HG02943 (cell line): Measurements from ENCODE around the gene CEP78.
A peak's percentile ranks its signal among the peaks of the same experiment; 100 is the strongest.
"Not testable (repeated sequence)": the region's sequence is repeated elsewhere in the genome, so short reads cannot be mapped to it uniquely, and the experiment has no call there.

Experiments
- ATAC-seq: cut with Tn5 transposase; IDR thresholded peaks from one replicate; pipeline ENCODE4 v1.9.1; 2021; ENCODE audit warnings: mild to moderate bottlenecking, low read depth, moderate library complexity; ENCODE audit not compliant: unreplicated experiment

The CEP78 gene, protein sequence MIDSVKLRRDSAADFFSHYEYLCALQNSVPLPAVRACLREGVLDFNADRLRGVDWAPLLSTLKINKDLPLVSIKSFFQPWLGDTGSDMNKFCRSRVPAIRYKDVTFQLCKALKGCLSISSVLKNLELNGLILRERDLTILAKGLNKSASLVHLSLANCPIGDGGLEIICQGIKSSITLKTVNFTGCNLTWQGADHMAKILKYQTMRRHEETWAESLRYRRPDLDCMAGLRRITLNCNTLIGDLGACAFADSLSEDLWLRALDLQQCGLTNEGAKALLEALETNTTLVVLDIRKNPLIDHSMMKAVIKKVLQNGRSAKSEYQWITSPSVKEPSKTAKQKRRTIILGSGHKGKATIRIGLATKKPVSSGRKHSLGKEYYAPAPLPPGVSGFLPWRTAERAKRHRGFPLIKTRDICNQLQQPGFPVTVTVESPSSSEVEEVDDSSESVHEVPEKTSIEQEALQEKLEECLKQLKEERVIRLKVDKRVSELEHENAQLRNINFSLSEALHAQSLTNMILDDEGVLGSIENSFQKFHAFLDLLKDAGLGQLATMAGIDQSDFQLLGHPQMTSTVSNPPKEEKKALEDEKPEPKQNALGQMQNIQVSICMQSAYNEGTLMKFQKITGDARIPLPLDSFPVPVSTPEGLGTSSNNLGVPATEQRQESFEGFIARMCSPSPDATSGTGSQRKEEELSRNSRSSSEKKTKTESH

DNA sequence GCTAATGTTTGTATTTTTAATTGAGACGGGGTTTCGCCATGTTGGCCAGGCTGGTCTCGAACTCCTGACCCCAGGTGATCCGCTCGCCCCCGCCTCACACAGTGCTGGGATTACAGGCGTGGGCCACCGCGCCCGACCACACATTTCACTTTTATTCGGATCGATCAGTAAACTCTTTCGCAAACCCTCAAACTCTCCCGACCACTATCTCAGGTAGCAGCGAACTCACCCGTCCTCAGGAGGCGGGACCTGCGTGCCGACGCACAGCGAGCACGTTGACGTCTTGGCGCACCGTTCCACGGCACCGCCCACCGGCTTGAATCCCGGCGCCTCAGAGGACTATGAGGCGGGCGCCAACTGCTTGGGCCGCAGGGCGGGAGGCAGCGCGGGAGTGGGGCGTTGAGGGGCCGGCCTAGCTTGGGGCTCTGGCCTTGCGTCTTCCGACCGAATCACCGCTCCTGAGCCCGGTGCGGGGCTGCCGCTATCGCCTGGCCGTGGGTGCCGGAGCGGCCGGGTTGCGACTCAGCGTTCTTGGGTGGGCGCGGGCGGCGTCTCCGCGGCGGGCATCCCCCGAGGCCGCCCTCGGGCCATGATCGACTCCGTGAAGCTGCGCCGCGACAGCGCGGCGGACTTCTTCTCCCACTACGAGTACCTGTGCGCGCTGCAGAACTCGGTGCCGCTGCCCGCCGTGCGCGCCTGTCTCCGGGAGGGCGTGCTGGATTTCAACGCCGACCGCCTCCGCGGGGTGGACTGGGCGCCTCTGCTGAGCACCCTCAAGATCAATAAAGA is at the start of gene CEP78:
Gene CEP78 (plus strand): TSS at position 314 of the 789 bp plus-strand sequence. CDS start 276 bp downstream, at position 590.
- peak; percentile 98 for ATAC-seq

DNA sequence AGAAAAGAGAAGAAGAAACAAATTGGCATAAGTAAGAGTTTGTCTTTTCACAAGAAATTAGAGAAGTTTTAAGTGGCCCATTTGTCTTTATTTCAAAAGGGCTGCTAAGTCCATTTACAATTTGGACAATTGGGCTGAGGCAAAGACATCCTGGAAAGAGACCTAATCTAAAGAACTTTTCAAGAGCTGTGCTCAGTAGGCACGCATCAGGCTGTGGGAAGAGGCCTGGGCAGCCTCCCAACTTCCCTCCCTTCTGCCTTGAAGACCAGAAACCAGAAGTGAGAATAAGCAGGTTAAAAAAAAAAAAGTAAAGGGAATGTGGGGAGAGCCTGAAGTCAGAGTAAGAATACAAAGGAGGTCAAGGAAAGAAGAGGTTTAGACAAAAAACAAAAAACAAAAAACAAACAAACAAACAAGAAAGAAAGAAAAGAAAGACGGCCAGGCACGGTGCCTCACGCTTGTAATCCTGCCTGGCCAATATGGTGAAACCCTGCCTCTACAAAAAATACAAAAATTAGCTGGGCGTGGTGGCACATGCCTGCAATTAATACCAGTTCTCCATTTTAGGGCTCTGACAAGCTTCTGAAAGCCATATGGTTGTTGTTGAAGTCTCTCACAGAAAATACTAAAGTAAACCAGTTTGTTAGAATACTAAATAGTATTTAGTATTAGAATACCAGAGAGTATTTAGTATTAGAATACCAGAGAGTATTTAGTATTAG is 48.0 kb upstream of the CEP78 start:
- no peak for ATAC-seq

DNA sequence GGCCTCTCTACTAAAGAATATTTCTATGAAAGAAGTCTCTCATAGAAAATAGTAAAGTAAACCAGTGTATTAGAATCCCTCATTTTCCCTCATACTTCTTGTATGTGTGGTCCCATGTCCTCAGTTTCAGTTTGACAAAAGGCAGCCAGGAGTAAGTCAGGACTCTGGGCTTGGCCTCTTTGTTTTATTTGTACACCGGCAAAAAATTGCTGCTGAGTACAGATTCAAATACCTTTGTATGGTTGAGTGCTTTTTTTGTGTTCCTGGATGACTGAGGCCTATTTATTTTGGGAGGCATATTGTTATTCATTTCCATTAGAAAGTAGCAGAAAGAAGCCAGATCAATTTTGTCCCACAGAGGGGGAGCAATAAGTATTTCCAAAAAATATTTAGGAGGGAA is 47.3 kb upstream of the CEP78 start:
- no peak for ATAC-seq

DNA sequence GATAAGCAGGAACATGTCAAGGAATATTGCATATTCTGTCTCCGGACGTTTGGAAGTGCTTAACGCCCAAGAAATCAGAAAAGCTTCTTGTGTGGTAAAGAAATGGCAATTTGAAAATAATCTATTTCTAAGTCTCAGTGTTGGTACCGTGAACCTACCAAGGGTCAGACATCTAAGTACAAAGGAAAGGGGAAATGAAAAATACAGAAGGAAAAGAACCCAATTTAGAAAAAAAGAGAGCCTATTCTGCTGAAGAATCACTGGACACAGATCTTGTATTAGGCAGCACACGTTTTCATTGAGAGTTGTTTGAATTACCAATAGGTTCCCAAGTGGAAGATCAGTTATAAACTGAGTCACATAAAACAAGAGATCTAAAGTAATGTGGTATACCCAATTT is 46.9 kb upstream of the CEP78 start:
- no peak for ATAC-seq

DNA sequence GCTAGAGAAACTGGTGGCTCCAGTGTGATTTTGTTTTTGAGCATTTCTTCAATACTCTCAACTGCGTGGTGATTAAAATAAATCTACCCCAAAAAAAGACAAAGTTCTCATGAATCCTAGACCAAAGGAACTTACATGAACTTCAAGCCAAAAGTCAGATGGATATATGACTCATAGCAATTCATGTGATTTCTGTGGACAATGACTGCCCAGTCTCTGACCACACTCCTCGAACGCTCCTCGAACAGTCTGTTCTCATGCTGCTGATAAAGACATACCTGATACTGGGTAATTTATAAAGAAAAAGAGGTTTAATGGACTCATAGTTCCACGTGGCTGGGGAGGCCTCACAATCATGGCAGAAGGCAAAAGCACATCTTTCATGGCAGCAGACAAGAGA is 46.4 kb upstream of the CEP78 start:
- ATAC-seq: no peak

DNA sequence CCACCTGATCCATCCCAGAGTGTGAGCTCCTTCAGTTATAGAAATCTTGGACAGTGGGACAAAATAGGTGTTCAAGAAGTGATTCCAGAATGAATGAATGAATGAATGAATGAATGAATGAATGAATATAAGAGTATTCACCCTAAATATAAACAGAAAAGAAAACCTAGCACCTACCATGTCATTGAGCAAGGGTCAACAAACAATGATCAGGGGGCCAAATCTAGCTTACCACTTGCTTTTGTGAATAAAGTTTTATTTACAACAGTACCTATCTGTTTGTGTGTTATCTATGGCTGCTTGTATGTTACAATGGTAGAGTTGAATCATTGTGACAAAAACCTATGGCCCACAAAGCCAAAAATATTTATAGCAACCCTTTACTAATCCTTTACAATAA is 43.9 kb upstream of the CEP78 start:
- no peak for ATAC-seq

DNA sequence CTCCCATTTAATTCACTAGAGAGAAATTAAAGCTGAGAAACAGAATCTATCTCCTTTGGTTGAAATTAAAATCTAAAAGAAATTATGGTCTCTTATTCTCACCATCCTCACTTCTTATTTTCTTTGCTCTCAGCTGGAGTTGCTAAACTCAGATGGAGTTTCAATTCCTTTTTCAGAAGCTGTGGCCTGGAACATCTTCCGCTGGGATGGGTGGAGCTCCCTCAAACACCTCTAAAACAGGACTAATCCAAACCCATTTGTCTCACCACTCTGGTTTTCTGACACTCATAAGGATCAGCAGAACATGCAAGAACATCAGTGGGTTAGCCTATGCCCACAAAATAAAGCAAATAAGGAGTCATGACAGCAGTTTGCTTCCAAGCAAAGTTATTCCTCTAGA is 39.6 kb upstream of the CEP78 start:
- ATAC-seq: no peak

DNA sequence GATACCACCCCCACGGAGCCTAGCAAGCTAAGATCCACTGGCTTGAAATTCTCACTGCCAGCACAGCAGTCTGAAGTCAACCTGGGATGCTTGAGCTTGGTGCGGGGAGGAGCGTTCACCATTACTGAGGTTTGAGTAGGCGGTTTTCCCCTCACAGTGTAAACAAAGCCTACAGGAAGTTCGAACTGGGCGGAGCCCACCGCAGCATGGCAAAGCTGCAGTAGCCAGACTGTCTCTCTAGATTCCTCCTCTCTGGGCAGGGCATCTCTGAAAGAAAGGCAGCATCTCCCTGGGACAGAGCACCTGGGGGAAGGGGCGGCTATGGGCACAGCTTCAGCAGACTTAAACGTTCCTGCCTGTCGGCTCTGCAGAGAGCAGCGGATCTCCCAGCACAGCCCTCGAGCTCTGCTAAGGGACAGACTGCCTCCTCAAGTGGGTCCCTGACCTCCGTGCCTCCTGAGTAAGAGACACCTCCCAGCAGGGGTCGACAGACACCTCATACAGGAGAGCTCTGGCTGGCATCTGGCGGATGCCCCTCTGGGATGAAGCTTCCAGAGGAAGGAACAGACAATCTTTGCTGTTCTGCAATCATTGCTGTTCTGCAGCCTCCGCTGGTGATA is 34.6 kb upstream of the CEP78 start:
- not testable (repeated sequence) for ATAC-seq

DNA sequence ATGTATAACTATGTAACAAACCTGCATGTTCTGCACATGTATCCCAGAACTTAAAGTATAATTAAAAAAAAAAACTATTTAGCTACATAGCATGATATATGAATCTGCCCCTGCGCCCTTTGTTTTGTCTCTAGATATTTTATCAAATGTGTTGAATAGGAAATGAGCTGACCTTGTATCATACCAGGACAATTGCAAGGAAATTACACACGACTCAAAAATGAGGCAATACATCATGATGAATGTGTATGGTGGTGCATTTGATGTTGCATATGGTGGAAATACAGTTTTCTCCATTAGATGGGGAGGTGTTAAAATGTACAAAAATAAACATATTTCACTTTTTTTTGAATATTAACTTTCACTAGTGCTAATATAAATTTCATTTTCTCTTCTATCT is 28.6 kb upstream of the CEP78 start:
- no peak for ATAC-seq

DNA sequence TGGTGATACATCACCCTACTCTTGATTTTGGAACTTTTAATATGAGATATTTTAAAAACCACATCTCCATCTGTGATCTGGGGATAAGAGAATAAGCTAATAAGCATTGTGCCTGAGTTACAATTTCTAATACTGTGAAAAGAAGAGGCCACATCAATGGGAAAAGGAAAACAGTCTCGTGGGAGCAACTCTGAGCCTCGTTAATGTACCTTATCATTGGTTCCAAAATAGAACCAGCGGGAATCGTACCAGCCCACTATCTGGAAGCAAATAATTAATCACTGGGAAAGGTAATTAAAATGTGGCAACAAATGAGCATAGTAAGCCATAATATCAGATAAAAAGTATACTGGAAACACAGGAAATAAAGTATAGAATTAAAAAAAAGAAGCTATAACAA is 28.0 kb upstream of the CEP78 start:
- no peak for ATAC-seq

DNA sequence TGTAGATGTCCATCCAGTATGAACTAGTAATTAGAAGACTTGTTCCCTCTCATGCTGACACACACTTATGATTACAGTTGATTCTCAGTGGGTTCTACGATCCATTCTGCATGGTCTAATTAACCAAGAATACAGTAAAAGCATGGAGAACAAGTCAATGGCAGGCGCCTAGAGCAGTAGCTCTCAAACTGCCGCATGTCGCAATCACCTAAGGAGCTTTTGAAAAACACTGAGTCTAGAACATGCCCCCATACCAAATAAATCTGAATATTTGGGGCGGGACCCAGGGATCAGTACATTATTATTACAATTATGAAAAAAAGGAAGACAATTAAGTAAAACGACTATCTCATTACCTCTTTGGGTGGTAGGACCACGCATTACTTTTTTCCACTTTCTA is 26.7 kb upstream of the CEP78 start:
- ATAC-seq: no peak

DNA sequence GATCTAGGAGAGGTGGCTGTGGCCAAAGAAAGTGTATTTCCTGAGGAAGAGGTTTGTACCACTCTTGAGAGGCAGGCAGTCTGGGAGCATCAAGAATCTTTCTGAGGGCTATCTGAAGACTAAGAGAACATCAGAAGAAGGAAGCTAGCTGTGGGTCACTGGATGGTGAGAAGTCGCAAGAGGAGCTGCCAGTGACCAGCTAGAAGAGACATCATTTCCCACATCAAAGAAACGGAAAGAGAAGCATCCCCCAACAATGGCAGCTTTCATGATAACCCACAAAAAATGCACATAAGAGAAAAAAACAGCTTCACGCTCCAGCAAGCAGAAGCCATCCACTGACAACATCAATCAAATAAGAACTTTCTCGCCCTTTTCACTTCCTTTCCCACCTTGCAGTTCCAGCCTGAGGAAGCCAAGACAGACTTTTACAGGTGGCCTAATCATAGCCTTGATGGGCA is 25.0 kb upstream of the CEP78 start:
- peak; percentile 57 for ATAC-seq

DNA sequence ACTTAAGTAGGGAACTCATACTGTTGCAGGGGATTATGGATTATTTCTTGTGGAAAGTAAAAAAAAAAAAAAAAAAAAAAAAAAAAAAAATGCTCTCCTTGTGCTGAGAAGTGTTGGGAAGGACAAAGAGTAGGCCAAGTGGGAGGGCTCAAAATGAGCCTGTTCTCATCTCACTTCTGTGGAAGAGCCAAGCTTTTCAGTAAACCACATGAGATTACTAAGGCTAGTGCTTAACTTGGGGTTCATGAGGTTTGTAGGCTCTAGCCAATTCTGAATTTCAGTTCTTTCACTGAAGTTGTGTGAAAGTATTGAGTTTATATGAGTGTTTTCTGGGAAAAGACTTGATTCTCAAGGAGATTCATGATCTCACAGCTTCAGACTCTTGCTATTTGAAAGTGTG is 23.0 kb upstream of the CEP78 start:
- no peak for ATAC-seq

DNA sequence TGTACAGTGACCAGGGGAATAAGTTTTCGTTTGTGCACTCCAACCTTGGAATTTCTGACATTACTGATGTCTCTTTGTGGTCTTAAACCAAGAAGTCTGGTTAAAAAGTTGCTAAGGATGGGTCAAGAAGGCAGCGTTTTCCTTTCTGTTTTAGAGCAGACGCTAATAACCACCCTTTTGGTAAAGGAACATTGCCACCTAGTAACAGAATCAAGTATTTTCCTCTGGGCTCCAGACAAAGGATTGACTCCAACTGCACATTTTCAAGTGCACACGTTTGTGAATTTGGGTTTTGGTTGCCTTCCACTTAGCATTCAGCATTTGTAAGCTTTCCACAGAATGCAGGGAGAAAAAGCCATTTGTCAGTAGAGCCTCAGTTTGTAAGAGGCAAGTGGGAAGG is 22.2 kb upstream of the CEP78 start:
- no peak for ATAC-seq

DNA sequence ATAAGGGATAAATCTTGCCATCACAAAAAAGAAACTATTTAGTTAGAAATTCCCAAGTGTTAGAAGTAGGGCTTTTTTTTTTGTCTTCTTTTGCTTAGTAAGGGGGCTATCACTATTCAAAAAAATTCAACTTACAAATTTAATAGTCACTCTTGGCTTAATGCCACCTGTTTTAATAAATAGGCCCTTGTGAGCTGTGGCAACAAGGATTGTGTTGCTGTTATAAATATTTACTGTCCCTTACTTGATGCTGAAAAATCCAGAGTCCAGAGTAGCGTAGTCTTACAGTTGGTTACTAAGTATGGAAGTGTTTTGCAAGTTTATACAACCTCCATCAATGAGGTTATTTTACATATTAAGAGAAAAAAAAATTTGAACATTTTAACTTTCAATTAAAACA is 21.4 kb upstream of the CEP78 start:
- ATAC-seq: no peak

DNA sequence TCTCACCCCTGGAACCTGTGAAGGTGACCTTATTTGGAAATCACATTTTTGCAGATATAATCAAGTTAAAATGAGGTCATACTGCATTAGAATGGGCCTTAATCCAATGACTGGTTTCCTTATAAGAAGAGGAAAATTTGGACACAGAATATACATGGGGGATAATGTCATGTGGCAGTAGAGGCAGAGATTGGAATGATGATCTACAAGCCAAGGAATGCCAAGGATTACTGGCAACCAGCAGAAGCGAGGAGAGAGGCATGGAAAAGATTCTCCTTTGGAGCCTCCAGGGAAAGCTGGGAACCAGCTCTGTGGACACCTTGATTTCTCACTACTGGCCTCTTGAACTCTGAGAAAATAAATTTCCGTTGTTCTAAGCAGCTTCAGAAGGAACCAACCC is 20.2 kb upstream of the CEP78 start:
- no peak for ATAC-seq

DNA sequence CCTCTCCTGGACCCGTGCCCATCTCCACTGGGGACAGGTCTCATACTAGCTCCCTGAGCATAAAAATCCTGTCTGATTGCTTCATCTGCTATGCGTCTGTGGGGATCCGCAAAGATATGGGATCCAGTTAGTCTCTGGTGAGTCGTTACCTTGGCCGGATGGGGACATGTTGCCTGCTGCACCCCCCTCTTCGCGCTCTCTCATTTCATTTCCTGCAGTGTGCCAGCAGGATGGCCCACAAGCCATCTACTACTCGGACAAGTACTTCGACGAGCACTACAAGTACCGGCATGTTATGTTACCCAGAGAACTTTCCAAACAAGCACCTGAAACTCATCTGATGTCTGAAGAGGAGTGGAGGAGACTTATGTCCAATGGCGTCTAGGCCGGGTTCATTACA is 17.0 kb upstream of the CEP78 start:
- ATAC-seq: no peak

DNA sequence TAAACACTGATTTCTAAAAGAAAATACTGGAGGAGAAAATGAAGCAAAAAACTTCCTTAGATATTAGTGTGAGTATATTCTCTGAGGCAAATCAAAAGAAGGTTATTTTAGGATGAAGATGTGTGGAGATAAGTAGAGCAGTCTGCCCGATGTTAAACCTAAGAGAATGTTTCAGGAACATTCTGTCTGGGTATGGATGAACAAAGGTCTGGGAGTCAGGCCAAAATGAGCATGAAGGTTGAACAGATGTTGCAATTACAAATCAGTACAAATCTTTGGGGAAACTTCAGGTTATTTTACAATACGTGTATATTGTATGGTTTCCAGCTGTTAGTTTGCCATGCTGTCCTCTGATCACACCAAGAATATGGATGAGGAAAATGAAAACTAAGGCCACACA is 14.4 kb upstream of the CEP78 start:
- no peak for ATAC-seq

DNA sequence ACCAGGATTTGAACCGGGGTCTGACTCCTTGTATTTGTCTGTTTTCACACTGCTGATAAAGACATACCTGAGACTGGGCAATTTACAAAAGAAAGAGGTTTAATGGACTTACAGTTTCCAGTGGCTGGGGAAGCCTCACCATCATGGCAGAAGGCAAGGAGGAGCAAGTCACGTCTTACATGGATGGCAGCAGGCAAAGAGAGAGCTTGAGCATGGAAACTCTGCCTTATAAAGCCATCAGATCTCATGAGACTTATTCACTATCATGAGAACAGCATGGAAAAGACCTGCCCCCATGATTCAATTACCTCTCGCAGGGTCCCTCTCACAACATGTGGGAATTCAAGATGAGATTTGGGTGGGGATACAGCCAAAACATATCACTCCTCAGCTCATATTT is 14.0 kb upstream of the CEP78 start:
- not testable (repeated sequence) for ATAC-seq

DNA sequence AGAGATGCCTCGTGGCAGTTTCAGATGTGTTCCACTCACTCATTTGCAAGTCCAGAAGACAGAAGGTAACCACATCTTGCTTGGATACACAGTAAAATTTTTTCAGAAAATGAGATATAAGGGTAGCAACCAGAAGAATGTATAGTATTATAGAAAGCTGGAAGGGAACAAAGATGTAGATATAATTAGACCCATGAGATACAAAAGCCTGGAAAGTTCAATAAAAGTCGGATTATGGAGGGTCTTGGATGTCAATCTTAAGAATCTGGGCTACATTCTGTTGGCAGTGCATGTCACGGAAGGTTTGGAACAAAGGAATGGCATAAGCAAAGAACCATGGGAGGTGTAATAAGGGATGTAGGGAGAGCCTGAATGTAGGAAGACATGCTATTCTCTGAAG is 5.1 kb upstream of the CEP78 start:
- no peak for ATAC-seq
